NCI-H2227 (cell line): Measurements from ENCODE around the gene MYH9.
"Not testable (repeated sequence)": the region's sequence is repeated elsewhere in the genome, so short reads cannot be mapped to it uniquely, and the experiment has no call there.

ENCODE experiments used
- DNase-seq: peaks from one replicate; lab custom pipeline; 2025; ENCODE audit not compliant: unreplicated experiment; lab: John Stamatoyannopoulos, UW

Gene MYH9

DNA sequence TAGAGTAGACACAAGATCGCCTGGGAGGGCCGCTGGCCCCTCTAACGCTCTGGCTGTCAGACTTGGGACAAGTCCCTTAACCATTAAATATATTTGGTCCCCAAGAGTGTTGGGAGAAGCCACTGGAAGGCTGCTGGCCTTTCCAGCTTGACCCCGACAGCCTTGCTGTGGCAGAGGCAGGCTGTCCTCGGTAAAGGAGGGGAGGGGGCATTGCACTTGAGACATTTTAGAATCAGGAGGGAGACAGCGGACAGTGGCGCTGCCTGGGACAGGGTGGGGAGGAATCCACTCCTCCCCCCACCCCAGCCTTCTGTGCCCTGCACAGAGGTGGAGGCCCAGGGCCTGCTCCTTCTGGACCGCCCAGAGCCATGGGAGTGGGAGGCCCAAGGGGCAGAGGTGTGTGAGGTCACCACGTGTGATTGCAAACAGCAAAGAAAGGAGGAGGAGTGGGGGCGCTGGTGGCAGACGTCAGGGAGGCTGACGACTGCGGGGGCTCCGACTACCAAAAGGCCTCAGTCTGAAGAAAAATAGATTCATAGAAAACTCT, 105.9 kb downstream of the MYH9 start:
- DNase-seq, result no peak

DNA sequence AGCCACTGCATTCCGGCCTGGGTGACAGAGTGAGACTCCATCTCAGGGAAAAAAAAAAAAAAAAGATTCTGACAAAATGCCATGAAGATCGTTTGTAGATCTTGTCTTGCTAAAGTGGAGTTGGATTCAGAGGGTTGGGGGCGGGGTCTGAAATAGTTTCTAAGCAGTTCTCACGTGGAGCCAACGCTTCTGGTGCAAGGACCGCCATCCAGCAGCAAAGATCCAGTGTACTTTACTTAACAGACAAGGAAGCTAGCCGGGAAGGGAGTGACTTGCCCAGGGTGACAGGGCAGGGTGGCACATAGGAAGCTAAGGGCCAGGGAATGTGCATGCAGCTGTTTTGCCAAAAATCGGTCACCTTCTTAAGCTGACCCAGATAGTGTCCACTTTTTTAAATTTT, 107.4 kb downstream of the MYH9 start:
- no peak for DNase-seq

DNA sequence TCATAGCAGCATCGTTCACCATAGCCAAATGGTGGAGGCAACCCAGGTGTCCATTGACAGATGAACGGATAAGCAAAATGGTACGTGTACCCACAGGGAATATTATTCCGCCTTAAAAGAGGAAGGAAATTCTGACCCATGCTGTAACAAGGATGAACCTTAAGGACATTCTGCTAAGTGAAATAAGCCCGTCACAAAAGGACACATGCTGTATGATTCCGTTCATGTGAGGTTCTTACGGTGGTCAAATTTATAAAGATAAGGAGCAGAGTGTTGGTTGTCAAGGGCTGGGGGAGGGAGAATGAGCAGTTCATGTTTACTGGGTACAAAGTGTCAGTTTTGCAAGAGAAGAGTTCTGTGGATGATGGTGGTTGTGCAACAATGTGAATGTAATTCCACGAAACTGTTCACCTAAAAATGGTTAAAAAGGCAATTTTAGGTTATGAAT, 108.5 kb downstream of the MYH9 start:
- no peak for DNase-seq

DNA sequence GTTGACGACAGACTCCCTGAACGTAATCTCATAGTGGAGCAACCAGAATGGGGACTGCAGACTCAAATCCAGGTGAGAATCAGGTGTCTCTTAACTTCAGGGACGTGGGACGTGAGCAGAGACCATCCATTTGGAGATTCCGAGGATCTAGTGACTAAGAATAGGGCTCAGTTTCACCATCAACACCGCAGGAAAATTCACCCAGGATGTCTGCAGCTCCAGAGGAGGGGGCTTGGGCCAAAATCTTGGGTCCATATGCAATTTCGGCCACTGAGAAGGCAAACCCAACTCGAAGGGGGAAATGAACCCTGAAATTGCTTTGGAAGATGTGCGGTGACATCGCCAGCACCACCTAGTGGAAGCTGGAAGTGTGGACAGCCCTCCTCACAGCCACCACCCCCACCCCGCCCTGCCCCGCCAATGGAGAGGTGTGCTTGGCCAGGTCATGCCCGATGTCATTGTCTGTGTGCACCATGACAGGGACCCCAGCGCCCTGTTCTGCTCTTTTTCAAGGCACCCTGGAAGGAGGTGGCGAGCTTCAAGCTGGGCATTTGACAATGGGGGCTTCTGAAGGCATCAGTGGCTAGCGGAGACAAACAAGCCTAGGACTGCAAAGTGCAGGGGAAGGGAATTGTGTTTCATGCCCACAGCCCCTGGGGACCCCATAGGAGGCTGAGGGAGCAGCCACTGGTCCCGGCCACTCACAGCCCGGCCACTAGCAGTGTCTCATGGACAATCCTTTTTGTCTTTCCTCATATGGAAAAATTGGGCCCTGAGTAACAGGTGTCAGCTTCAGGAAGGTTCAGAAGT, 110.1 kb downstream of the MYH9 start:
- DNase-seq, result peak; percentile 54

DNA sequence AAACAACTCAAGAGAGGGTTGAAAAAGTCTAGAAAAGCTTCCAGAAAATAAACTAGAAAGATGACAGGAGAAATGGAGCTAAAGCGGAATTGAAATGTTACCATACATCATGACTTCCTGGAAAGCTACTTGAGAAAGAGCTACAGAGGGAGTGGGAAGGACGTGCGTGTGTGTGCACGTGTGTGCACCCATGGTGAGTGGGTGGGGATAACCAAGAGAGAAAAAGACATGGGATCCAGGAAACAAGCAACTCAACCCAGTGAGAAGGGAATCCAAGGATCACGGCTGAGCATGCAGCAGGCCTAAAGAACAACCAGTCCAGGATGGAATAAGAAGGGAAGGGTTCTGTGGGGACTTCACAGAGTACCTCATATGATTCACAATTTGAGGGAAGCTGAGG, 113.2 kb downstream of the MYH9 start:
- no peak for DNase-seq

DNA sequence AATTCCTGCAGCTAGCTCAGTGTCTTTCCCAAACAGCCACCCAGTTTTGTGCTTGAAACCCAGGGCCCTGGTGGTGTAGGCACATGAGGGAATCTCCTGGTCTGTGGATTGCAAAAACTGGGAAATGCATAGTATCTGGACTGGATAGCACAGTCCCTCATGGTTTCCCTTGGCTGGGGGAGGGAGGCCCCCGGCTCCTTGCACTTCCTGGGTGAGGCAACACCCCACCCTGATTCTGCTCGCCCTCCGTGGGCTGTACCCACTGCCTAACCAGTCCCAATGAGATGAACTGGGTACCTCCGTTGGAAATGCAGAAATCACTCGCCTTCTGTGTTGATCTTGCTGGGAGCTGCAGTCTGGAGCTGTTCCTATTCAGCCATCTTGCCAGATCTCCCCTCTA, 115.8 kb downstream of the MYH9 start:
- not testable (repeated sequence) for DNase-seq

DNA sequence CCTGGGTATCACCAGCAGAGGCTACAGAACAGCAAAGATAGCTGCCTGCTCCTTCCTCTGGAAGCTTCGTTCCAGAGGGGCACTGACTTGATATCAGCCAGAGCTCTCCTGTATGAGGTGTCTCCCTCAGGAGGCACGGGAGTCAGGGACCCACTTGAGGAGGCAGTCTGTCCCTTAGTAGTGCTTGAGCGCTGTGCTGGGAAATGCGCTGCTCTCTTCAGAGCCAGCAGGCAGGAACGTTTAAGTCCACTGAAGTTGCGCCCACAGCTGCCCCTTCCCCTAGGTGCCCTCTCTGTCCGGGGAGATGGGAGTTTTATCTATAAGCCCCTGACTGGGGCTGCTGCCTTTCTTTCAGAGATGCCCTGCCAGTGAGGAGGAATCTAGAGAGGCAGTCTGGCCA, 116.5 kb downstream of the MYH9 start:
- not testable (repeated sequence) for DNase-seq

DNA sequence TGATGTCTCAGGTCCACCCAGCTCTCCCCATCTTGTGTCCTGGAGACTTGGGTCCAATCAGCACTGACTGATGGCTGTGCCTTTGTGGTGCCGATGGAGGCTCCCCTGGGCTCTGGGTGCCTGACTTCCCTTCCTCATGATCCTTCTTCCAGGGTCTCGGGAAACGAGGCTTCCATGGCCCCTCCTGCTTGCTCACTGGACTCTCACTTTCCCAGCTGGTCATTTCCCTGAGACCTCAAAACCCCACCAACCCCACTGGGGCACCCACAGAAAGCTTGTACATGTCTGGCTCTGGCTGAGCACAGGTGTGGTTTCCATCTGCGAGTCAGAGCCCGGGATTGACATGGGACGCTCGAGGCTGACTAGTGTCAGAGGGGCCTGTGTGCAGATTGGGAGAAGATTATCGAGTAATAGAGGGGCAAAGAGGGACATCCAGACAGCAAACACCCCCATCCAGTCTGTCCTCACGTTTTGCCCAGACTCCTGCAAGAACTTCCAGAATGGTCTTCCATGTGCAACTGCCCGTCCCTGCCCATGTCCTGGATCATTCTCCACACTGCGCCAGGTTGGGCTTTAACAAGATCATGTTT, 119.8 kb downstream of the MYH9 start:
- no peak for DNase-seq

DNA sequence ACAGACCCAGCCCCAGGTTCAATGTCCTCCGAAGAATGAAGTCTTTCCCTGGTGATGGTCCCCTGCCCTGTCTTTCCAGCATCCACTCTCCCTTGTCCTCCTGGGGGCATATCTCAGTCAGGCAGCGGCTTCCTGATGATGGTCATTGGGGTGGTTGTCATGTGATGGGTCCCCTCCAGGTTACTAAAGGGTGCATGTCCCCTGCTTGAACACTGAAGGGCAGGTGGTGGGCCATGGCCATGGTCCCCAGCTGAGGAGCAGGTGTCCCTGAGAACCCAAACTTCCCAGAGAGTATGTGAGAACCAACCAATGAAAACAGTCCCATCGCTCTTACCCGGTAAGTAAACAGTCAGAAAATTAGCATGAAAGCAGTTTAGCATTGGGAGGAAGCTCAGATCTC, 120.7 kb downstream of the MYH9 start:
- DNase-seq, result no peak

DNA sequence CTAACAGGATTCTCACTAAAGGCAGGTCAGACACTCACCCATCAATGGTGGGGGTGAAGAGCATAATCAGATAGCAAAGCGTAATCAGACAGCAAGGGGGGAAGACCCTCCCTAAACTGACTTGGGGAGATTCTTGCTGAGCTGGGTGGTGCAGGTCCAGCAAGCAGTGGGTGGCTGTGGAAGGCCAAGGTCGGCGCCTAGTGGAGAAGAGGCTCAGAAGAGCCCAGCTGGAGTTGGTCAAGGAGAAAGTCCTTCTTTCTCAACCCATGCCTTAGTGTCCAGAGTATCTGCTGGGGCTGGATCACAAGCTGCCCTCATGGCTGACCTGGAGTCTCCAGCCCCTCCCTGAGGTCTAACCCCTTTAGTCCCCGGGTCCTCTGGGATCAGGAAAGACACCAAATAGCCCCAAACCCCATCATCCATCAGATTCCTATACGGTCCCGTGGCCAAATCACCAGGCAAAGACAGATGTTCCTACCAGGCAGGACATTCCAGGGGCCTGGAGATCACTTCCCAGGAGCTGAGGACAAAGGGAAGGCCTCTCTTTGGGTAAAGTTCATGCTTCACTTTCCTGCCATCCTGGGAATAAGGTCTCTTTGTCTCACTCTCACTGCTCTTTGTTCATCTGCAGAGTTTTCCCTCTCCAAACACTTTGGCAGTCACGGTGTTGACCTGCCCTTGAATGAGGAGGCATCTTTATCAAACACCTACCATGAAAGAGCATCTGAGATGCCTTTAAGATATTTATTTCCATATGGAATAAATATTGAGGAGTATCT, 123.7 kb downstream of the MYH9 start:
- DNase-seq, result not testable (repeated sequence)

DNA sequence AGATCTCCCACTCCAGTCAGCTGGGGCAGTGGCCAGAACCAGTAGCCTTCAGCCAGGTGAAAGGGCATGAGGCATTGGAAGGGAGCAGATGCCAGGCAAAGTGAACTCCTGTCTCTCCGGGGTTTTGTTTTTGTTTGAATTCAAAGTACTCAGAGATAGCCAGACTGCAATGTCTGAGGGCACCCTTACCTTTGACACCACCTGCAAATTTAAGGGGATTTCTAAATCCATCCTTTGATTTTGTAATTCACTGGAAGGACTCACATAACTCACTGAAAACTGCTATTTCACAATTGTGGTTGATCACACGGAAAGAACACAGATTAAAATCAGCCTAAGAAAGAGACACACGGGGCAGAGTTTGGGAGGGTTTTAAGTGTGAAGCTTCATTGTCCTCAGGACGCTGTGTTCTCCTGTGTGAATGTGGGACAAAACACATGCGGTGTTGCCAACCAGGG, 124.5 kb downstream of the MYH9 start:
- DNase-seq, result not testable (repeated sequence)

DNA sequence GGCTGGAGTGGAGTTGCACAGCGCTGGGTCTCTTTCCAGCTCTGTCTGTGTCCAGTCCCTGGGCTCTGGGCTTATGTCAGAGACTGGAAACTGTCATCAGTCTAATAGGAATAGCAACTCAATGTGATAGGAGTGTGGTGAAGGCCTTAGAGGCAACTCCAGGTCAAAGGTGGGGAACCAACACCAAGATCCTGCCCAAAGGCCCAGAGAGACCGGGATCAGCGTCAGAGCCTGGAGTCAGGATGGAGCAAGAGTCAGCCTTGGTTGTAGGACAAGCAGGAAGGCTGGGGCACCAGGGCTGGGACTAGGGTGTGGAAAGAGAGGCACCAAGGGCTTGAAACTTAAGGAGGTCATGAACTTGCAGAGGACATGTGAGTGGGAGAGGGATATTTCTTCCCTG, 125.5 kb downstream of the MYH9 start:
- DNase-seq, result not testable (repeated sequence)

DNA sequence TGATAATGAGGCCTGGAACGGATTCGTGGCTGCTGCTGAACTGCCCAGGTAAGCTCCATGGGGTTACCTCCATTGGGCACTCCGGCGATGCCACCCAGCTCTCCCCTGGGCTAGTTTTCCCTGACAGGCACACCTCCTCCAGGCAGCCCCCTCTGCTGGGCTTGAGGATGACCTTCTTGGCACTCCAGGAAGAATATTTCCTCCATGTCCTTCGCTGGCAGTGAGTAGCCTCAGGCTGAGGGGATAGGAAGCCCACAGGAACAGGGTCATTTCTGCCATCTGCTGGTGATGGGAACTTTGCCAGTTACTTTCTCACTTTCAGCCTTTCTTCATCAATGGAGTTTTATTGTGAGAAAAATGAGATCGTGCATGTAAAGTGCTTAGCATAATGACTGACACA, 126.1 kb downstream of the MYH9 start:
- not testable (repeated sequence) for DNase-seq

DNA sequence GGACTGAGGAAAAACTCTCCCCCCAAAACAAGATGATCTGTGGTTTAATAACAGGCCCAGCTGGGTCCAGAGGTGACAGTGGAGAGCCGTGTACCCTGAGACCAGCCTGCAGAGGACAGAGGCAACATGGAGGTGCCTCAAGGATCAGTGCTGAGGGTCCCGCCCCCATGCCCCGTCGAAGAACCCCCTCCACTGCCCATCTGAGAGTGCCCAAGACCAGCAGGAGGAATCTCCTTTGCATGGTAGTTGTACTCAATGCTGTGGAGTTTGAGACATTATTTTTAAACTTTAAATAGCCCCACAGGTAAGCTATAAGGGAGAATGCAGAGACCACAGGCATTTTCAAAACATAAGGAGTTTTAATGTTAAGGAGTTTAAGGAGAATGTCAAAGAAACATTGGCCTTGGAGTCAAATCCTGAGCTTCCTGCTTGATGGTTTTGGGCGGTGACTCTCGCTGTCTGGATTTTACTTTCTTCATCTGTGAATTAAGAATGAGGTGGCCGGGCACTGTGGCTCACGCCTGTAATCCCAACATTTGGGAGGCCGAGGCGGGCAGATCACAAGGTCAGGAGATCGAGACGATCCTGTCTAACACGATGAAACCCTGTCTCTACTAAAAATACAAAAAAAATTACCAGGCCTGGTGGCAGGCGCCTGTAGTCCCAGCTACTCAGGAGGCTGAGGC, 128.0 kb downstream of the MYH9 start:
- DNase-seq, result no peak

DNA sequence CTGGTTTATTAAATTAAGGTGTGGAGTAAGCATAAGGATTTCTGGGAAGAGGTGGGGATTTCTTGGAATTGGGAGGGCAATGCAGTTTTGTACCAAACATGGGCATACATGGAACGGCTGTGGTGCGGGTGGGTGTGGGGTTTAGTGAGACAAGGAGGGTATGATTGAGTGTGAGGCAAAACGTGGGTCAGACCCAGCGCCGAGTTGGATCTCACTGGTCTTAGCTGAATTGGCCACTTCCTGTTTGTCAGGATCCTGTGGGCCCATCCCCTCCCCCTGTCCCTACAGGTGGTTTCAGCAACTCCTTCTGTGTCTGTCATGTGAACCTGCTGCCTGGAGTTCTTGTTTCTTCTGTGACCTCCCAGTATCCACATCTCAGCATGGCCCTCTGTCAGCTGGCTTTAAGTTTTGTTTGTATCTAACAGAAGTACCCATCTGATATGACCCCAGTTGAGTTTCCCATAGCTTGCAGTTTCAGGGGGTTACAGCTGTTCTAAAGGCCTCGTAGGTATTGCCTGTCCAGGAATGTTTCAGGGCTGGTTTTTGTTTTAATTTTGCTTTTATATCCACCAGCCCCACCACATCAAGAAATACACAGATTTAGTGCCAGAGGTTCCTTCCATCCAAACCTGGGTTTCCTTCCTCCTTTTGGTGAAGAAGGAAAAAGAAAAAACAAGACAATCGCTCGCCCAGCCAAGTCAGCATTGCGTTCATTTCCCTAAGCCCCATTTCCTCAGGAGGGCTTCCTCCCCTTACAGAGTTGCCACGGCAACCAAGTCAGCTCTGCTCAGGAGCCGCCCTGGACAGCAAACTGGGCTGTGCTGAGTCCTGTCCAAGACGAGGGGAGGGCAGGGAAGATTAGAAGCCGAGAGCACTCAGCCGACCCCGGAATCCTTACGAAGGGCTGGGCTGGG, 128.8 kb downstream of the MYH9 start:
- peak; percentile 54 for DNase-seq

DNA sequence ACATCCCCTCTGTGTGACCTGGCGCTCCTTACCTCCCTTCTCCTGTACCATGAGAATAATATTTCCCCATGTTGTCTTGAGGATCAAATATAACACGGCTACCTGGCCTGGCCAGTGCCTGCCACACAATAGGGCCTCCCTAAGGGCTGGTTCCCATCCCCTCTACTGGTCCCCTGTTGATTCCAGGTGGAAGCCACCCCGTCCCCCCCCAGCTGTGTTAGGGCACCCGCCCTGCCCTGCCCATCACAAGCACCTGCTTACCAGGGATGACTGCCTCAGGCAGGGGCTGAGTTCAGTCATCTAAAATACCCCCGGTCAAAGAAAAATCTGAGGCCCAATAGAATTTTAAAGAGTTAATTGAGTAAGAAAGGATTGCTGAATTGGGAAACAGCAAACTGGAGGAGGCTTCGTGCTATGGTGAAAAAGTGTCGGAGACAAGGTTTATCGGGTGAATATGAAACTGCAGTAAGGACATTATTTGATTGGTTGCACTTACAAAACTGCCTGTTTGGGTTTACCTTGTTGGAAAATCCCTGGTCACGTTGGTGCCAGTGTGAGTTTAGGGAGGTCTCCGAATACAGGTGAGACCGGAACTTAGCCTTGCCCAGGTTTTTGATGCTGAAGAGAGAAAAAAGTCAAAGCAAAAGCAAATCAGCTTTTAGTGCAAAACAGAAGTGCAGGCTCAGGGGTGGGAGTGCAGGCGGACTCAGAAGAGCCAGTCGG, 129.7 kb downstream of the MYH9 start:
- DNase-seq, result no peak

DNA sequence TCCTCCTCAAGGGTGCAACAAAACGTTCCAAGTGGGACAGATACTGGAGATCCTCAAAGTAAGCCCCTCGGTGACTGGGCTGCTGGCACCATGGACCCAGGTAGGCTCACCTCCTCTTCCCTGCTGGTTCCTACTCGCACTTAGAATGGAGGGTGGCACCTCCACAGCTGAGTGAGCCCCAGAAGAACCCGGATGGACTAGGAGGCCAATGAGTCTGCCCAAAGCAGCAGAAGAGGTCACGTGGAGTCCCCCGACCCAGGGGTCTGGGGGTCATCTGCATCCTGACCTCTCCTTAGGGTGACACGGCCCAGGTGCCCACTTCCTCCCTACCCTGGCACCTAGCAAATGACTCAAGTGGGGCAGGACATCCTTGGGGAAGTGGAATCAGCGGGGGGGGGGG, 130.5 kb downstream of the MYH9 start:
- DNase-seq, result no peak

DNA sequence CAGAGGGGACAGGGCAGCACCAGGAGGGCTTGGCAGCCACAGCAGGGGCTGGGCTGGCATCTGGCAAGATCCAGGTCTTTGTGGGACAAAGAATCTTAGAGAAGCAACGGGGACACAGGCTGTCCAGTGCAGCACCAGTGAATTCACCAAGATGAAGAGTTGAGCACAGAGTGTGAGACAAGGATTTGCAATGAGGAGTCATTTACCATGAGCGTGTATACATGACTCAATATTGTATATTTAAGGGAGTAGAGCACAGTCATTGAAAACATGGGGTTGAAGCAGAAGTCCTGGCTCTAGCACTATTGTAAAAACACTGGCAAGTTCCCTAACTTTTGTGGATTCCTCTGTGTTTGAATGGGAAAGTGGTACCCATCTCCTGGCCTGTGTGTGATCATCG, 131.3 kb downstream of the MYH9 start:
- no peak for DNase-seq

DNA sequence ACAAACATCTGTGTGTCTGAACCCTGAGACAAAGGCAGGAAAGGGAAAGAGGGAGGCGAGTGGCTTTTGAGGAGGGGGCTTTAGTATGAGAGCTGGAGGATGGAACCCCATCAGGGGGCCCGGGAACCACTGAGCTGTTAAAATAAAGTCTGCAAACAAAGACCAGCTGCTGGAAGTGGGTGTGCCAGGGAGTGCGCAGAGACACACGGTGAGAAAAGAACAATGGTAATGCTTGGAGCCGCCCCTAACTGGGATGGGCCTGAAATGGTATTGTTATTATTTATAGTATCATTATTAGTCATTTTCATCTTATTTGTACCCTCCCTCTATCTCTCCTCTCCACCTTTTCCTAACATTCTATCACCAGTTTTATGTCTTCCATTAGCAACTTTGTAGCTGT, 132.2 kb downstream of the MYH9 start:
- not testable (repeated sequence) for DNase-seq
